GM18517 (cell line): ENCODE results near the gene ROR1.
"Not testable (repeated sequence)": the region's sequence is repeated elsewhere in the genome, so short reads cannot be mapped to it uniquely, and the experiment has no call there.

ENCODE experiments used
- ATAC-seq: cut with Tn5 transposase; IDR thresholded peaks from one replicate; pipeline ENCODE4 v1.9.1; 2021; ENCODE audit warnings: mild to moderate bottlenecking, moderate library complexity; ENCODE audit not compliant: unreplicated experiment

Gene ROR1

GRCh38 chr1:63790989-63791388 is 17.2 kb downstream of the ROR1 start:
- ATAC-seq, result no peak

- no peak for ATAC-seq
These were observed 18.3 kb downstream of the ROR1 start for GRCh38 chr1:63792152-63792551.

- ATAC-seq, result no peak
These were observed 20.0 kb downstream of the ROR1 start for GRCh38 chr1:63793741-63794240.

GRCh38 chr1:63794354-63794753 is 20.5 kb downstream of the ROR1 start:
- no peak for ATAC-seq

GRCh38 chr1:63794939-63795378 is 21.1 kb downstream of the ROR1 start:
- ATAC-seq, result no peak

- ATAC-seq, result no peak
These were observed 21.6 kb downstream of the ROR1 start for GRCh38 chr1:63795455-63795854.

- no peak for ATAC-seq
These were observed 23.4 kb downstream of the ROR1 start for GRCh38 chr1:63797056-63797726.

GRCh38 chr1:63798284-63798683 is 24.5 kb downstream of the ROR1 start:
- no peak for ATAC-seq

- ATAC-seq, result no peak
These were observed 25.5 kb downstream of the ROR1 start for GRCh38 chr1:63799307-63799706.

- no peak for ATAC-seq
These were observed 26.0 kb downstream of the ROR1 start for GRCh38 chr1:63799820-63800219.

GRCh38 chr1:63802109-63802508 is 28.3 kb downstream of the ROR1 start:
- no peak for ATAC-seq

GRCh38 chr1:63804829-63805484 is 31.1 kb downstream of the ROR1 start:
- no peak for ATAC-seq

- ATAC-seq, result no peak
These were observed 33.2 kb downstream of the ROR1 start for GRCh38 chr1:63807046-63807445.

- ATAC-seq, result no peak
These were observed 37.2 kb downstream of the ROR1 start for GRCh38 chr1:63810936-63811469.

GRCh38 chr1:63812071-63812700 is 38.4 kb downstream of the ROR1 start:
- no peak for ATAC-seq

GRCh38 chr1:63813829-63814277 is 40.0 kb downstream of the ROR1 start:
- no peak for ATAC-seq

- ATAC-seq, result not testable (repeated sequence)
These were observed 42.5 kb downstream of the ROR1 start for GRCh38 chr1:63816217-63816815.

- ATAC-seq, result no peak
These were observed 43.4 kb downstream of the ROR1 start for GRCh38 chr1:63817152-63817667.

GRCh38 chr1:63817700-63818099 is 43.9 kb downstream of the ROR1 start:
- ATAC-seq, result no peak

- ATAC-seq, result no peak
These were observed 44.9 kb downstream of the ROR1 start for GRCh38 chr1:63818567-63819325.
